Activated CD8-positive, alpha-beta T cell treated with anti-CD3 and anti-CD28 coated beads for 36 hours (primary cell): ENCODE measurements around the gene NEDD4L. TPM values are rescaled to one million over a fixed set of nuclear protein-coding genes. Genes with fewer than 3 reads are reported as not detected.

Experiments used
- ATAC-seq: fragments of 200-7000 bp; cut with Tn5 transposase; one replicate; pipeline ENCODE4 v1.10.0; 2021; ENCODE audit warnings: mild to moderate bottlenecking, moderate library complexity
- CTCF ChIA-PET: fragments of 350-600 bp; sonication (Branson Sonifier 250); formaldehyde crosslinking; loops from one replicate; lab custom pipeline; 2021; ENCODE audit warnings: antibody characterized with exemption; lab: Charles Lee
- POLR2A ChIA-PET: fragments of 350-600 bp; sonication (Branson Sonifier 250); formaldehyde crosslinking; loops from one replicate; lab custom pipeline; 2021; ENCODE audit warnings: antibody characterized with exemption; lab: Charles Lee
- DNase-seq: peaks from one replicate; pipeline ENCODE4 v3.0.0-alpha.2; 2020
- H3K27ac Mint-ChIP-seq: one replicate; pipeline ENCODE4 v1.8.0; 2021; ENCODE audit warnings: mild to moderate bottlenecking, mixed read lengths
- H3K27me3 Mint-ChIP-seq: one replicate; pipeline ENCODE4 v1.8.0; 2021; ENCODE audit warnings: mixed read lengths
- H3K36me3 Mint-ChIP-seq: one replicate; pipeline ENCODE4 v1.8.0; 2021; ENCODE audit warnings: low read depth, mixed read lengths
- H3K4me1 Mint-ChIP-seq: one replicate; pipeline ENCODE4 v1.8.0; 2021; ENCODE audit warnings: low read depth, mixed read lengths
- H3K4me3 Mint-ChIP-seq: one replicate; pipeline ENCODE4 v1.8.0; 2021; ENCODE audit warnings: mild to moderate bottlenecking, moderate library complexity, mixed read lengths
- H3K9me3 Mint-ChIP-seq: one replicate; pipeline ENCODE4 v1.8.0; 2021; ENCODE audit warnings: mixed read lengths
- CTCF ChIP-seq: fragments of 200-600 bp; IDR thresholded peaks from one replicate; pipeline ENCODE4 v1.8.0; 2022; ENCODE audit warnings: antibody characterized with exemption, mild to moderate bottlenecking
- intact Hi-C: fragments of 100-400 bp; cut with micrococcal nuclease; formaldehyde crosslinking; loops from one replicate; pipeline ENCODE4 v1.10.0; 2022
- total RNA-seq, 2 experiments: library from RNA; stranded (reverse); gene quantifications; one replicate each; pipeline ENCODE4 v1.2.3, GENCODE V29; 2021

Gene NEDD4L
- total RNA-seq, 2 experiments from 2014 or later = 7.5 to 8.5 TPM

- Mint-ChIP-seq H3K4me3 (no peak overlapping the region), H3K4me1 (no peaks in the 10 kb centered on the region), H3K27me3 (no peaks in the 10 kb centered on the region), H3K27ac (no peak overlapping the region), H3K36me3 (no peaks in the 10 kb centered on the region), H3K9me3 (no peaks in the 10 kb centered on the region)
- TF ChIP-seq CTCF = no peak
- intact Hi-C loops = no loop called here
- POLR2A ChIA-PET = no interaction called here
- CTCF ChIA-PET = interaction anchor here (0.7 kb wide), 1 partner anchor 27 kb away, joined by 3 read pairs; no protein-coding TSS in a partner anchor
- ATAC-seq (no peak), DNase-seq (no peak)
These were observed 51.2 kb downstream of the NEDD4L start for GRCh38 chr18:58095222-58095621.

GRCh38 chr18:58095655-58096054, 51.6 kb downstream of the NEDD4L start:
- no peaks in the 10 kb centered on the region for H3K9me3 Mint-ChIP-seq
- CTCF ChIA-PET = interaction anchor here (0.7 kb wide), 1 partner anchor 26 kb away, joined by 3 read pairs; no protein-coding TSS in a partner anchor
- DNase-seq = no peak
- no peaks in the 10 kb centered on the region for H3K4me1 Mint-ChIP-seq
- no peaks in the 10 kb centered on the region for H3K36me3 Mint-ChIP-seq
- intact Hi-C loops = no loop called here
- no peak overlapping the region for H3K4me3 Mint-ChIP-seq
- no peak for TF ChIP-seq CTCF
- H3K27ac Mint-ChIP-seq = no peak overlapping the region
- H3K27me3 Mint-ChIP-seq = no peaks in the 10 kb centered on the region
- no peak for ATAC-seq
- POLR2A ChIA-PET = no interaction called here

- ChIA-PET CTCF (no interaction called here), POLR2A (interaction anchor here (0.6 kb wide), 1 partner anchor 65 kb away, joined by 3 read pairs; no protein-coding TSS in a partner anchor)
- ATAC-seq (no peak), DNase-seq (no peak)
- Mint-ChIP-seq H3K4me1 (no peaks in the 10 kb centered on the region), H3K27me3 (no peaks in the 10 kb centered on the region), H3K4me3 (no peak overlapping the region), H3K9me3 (no peaks in the 10 kb centered on the region), H3K36me3 (no peaks in the 10 kb centered on the region), H3K27ac (no peak overlapping the region)
- intact Hi-C loops = no loop called here
- TF ChIP-seq CTCF = no peak
These were observed 52.6 kb downstream of the NEDD4L start for GRCh38 chr18:58096658-58097057.

- DNase-seq (no peak), ATAC-seq (no peak)
- Mint-ChIP-seq H3K27ac (no peak overlapping the region), H3K36me3 (no peaks in the 10 kb centered on the region), H3K4me1 (no peaks in the 10 kb centered on the region), H3K27me3 (no peaks in the 10 kb centered on the region), H3K4me3 (no peak overlapping the region), H3K9me3 (no peaks in the 10 kb centered on the region)
- intact Hi-C loops = no loop called here
- POLR2A ChIA-PET = no interaction called here
- no peak for TF ChIP-seq CTCF
- CTCF ChIA-PET = no interaction called here
These were observed 53.3 kb downstream of the NEDD4L start for GRCh38 chr18:58097121-58097906.

GRCh38 chr18:58097907-58098166, 53.8 kb downstream of the NEDD4L start:
- Mint-ChIP-seq H3K9me3 (no peaks in the 10 kb centered on the region), H3K36me3 (no peaks in the 10 kb centered on the region), H3K4me3 (no peak overlapping the region), H3K27ac (no peak overlapping the region), H3K27me3 (no peaks in the 10 kb centered on the region), H3K4me1 (no peaks in the 10 kb centered on the region)
- ChIA-PET POLR2A (no interaction called here), CTCF (no interaction called here)
- DNase-seq (no peak), ATAC-seq (no peak)
- TF ChIP-seq CTCF = no peak
- intact Hi-C loops = no loop called here
